HL-60 (cell line): ENCODE data around the gene IGFBP3.

Experiments
- GABPA ChIP-seq: IDR thresholded peaks from 2 replicates; pipeline ENCODE4 v1.6.1; 2012; ENCODE audit warnings: low read depth
- POLR2AphosphoS5 ChIP-seq: IDR thresholded peaks from 2 replicates; pipeline ENCODE4 v1.6.1; 2012; ENCODE audit warnings: low read depth
- SPI1 ChIP-seq: IDR thresholded peaks from 2 replicates; pipeline ENCODE4 v1.6.1; 2012; ENCODE audit warnings: low read depth, mild to moderate bottlenecking, borderline replicate concordance
- TF ChIP-seq, protein P1 (sequence below): IDR thresholded peaks from one replicate; pipeline ENCODE4 v1.5.1; 2011; ENCODE audit warnings: low read length, control low read depth, inconsistent platforms; ENCODE audit not compliant: insufficient read depth
- TF ChIP-seq, protein P2 (sequence below): IDR thresholded peaks from 2 replicates; pipeline ENCODE4 v1.6.1; 2012; ENCODE audit warnings: low read depth; ENCODE audit not compliant: insufficient replicate concordance

- TF ChIP-seq, protein P1, sequence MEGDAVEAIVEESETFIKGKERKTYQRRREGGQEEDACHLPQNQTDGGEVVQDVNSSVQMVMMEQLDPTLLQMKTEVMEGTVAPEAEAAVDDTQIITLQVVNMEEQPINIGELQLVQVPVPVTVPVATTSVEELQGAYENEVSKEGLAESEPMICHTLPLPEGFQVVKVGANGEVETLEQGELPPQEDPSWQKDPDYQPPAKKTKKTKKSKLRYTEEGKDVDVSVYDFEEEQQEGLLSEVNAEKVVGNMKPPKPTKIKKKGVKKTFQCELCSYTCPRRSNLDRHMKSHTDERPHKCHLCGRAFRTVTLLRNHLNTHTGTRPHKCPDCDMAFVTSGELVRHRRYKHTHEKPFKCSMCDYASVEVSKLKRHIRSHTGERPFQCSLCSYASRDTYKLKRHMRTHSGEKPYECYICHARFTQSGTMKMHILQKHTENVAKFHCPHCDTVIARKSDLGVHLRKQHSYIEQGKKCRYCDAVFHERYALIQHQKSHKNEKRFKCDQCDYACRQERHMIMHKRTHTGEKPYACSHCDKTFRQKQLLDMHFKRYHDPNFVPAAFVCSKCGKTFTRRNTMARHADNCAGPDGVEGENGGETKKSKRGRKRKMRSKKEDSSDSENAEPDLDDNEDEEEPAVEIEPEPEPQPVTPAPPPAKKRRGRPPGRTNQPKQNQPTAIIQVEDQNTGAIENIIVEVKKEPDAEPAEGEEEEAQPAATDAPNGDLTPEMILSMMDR: no peak
- TF ChIP-seq POLR2AphosphoS5: no peak
- no peak for TF ChIP-seq GABPA
- TF ChIP-seq, protein P2, sequence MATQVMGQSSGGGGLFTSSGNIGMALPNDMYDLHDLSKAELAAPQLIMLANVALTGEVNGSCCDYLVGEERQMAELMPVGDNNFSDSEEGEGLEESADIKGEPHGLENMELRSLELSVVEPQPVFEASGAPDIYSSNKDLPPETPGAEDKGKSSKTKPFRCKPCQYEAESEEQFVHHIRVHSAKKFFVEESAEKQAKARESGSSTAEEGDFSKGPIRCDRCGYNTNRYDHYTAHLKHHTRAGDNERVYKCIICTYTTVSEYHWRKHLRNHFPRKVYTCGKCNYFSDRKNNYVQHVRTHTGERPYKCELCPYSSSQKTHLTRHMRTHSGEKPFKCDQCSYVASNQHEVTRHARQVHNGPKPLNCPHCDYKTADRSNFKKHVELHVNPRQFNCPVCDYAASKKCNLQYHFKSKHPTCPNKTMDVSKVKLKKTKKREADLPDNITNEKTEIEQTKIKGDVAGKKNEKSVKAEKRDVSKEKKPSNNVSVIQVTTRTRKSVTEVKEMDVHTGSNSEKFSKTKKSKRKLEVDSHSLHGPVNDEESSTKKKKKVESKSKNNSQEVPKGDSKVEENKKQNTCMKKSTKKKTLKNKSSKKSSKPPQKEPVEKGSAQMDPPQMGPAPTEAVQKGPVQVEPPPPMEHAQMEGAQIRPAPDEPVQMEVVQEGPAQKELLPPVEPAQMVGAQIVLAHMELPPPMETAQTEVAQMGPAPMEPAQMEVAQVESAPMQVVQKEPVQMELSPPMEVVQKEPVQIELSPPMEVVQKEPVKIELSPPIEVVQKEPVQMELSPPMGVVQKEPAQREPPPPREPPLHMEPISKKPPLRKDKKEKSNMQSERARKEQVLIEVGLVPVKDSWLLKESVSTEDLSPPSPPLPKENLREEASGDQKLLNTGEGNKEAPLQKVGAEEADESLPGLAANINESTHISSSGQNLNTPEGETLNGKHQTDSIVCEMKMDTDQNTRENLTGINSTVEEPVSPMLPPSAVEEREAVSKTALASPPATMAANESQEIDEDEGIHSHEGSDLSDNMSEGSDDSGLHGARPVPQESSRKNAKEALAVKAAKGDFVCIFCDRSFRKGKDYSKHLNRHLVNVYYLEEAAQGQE: no peak
- TF ChIP-seq SPI1: no peak
Measured at GRCh38 chr7:45940939-45941338, 19.9 kb upstream of the IGFBP3 start.
